Activated CD4-positive, alpha-beta T cell treated with anti-CD3 and anti-CD28 coated beads for 4 hours (primary cell): ENCODE measurements around the gene CSH1.
"Not testable (repeated sequence)": the region's sequence is repeated elsewhere in the genome, so short reads cannot be mapped to it uniquely, and the experiment has no call there.

Experiments
- DNase-seq, 2 donors: peaks; one replicate each; pipeline ENCODE4 v3.0.0-alpha.2; 2020

The CSH1 gene

DNA sequence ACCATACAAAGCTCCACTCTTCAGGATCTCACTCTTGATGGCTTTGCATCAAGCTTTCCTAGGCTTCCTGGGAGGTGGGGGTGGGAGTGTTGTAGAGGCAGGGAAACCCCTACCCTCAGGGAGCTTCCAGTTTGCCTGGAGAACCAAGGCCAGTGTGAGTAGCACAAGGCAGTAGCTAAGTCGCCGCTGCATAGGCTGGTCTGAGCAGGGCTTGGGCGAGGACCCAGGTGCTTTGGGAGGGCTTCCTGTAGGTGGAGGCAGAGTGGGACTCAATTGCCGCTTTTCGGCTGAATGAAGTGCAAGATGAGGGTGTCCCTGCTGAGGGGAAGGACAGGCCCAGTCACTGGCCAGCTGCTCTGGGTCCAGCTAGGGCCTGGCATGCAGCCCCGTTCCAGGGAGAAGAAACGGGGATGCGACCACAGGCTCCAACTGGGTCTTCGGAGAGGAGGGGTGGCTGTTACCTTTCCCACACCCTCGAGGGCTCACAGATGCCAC lies 31.8 kb upstream of the CSH1 start:
- DNase-seq, result no peak

DNA sequence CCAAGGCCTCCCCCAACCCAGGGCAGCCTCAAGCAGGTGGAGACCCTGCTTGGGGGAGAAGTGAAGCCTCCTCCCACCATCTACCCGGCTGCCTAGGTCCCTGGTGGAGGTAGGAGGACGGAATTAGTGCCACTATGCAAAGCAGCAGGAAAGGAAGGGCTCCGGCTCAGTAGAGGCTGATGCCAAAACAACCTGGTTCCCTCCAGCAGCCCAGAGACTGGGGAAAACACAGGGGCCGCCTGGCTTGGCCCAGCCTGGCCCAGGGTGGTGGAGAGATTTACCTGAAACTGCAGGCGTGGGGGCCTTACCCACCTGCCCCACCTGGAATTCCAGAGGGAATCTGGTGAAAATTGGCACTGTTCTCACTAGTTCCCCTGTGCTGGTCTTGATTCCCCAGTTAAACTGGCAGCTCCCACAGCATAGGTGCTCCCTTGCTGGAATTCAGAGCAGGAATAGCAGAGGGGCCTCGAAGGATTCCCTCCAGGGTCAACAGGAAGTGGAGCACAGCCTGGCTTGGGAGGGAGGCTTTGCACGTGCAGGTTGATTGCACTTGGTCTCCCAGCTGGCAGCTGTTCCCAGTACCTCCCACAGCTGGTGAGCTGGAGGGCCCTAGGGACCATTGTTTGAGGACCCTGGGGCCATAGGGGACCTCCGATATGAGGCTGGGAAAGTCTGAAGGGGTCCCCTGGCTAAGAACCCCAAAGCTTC lies 31.2 kb upstream of the CSH1 start:
- no peak for DNase-seq

DNA sequence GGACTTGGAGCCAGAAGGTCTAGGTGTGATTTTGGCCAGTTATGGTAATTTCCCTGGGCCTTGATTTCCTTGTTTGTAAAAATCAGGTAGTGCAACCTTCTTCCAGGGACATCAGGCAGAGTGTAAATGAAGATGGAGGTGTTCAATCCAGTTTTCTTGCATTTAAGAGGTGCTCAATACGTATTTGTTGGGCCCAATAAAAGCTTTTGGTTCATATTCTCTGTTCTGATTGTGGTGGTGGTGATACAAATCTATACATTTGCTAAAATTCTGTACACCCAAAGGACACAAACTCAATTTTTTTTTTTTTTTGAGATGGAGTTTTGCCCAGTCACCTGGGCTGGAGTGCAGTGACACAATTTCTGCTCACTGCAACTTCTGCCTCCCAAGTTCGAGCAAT lies 29.8 kb upstream of the CSH1 start:
- no peak for DNase-seq

DNA sequence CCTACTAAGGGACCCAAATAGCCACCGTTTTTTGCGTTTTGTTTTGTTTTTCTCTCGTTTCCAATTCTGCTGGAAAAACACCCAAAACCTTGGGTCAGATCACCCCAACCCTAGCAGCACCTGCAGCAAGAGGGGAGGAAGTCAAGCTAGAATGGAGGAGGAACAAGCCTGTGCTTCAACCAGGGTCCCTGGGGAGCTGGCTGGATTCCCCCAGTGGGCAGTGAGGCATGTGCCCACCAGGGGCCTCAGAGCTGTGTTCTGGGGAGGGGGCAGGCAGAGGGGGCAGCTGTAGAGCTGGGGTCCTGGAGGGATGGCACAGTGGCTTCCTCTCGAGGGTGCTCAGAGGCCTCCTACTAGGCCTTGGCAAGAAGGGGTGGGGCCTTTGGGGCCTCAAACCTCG lies 29.2 kb upstream of the CSH1 start:
- no peak for DNase-seq

DNA sequence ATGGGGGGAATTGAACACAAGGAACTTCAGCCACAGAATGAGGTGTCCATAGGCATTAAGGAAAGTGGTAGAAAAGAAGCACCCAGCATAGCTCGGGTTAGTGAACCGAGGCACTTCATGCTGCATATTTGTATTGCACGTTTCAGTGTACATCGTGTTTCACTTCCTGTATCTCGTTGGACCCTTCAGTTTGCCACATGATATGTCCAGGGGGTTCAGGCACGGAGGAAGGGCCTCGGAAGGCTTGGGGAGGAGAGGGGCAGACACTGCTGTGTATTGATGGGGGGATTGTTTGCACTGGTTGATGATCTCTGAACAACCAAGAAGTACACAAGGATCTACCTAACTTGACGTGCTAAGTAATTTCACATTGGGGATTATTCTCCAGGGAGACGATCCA lies 26.0 kb upstream of the CSH1 start:
- DNase-seq, result not testable (repeated sequence)

DNA sequence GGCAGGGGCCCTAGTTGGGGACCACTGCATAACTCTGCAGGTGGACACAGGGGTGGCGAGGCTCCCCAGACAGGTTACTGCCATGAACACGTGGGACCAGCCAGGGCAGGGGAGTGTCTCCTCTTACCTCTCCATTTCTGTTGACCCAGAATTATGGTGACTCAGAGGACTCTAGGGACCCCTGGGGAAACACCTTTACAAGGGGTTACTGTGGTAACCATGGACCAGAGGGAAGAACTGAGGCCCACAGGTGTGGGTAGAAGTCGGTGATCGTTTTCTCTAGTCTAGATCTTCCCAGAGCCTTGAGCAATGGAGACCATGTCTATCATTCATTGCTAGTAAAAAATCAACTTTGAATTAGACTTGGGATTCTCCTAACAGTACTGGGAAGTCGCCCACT lies 24.4 kb upstream of the CSH1 start:
- DNase-seq, result not testable (repeated sequence)

DNA sequence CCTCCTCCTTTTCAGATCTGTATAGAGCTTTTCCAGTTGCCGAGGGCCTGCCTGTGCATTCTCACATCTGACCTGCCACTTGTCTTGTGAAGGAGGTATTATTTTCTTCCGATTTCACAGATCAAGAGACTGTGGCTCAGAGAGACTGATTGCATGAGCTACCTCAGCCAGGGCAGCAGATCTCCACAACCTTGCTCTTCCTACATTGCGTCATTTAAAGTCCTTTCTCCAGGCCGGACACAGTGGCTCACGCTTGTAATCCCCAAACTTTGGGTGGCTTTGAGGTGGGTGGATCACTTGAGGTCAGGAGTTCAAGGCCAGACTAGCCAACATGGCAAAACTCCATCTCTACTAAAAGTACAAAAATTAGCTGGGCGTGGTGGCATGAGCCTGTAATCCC lies 23.7 kb upstream of the CSH1 start:
- DNase-seq, result not testable (repeated sequence)

DNA sequence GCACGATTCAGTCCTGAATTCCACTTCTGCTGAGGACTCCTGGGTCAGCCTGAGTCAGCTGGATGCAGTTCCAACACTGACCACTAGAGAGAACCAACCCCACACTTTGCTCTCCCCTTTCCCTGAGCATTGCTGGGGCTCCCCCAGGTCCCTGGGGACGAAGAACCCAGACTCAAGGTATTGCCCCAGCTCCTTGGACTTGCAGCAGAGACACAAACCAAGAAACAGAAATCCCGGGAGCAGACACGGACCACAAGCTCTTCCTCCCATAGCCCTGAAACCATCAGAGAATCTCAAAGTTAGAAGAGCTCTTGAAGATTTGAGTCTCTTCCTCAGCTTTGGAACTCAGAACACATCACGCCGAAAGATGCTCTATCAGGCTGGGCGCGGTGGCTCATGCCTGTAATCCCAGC lies 22.9 kb upstream of the CSH1 start:
- DNase-seq, result peak; percentile 67 to 82

DNA sequence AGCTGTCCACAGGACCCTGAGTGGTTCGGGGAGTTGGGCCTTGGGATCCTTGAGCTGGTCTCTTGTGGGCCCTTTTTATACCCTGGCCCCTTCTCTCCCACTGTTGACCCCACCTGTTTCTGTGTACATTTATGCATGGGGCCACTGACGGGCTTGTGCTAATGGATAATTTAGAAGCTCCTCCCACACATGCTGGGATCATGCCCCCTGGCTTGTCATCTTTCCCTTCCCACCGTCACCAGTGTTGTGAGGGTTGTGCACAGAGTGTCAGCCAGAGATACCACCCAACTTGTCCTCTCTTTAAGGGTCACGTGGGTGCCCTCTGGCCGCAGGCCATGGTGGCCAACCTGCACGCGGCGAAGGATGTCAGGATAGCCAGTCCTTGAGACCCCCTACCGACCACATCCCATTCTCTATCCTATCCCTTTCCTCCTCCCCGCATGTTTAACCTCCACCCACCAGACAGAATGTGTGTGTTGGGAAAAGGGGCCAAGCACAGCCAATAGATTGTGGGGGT lies 22.5 kb upstream of the CSH1 start, which contains the start of gene GH1:
Gene GH1 (minus strand): TSS at position 51 of the 517 bp plus-strand sequence. CDS start 63 bp downstream, outside the sequence.
- DNase-seq, result not testable (repeated sequence)

DNA sequence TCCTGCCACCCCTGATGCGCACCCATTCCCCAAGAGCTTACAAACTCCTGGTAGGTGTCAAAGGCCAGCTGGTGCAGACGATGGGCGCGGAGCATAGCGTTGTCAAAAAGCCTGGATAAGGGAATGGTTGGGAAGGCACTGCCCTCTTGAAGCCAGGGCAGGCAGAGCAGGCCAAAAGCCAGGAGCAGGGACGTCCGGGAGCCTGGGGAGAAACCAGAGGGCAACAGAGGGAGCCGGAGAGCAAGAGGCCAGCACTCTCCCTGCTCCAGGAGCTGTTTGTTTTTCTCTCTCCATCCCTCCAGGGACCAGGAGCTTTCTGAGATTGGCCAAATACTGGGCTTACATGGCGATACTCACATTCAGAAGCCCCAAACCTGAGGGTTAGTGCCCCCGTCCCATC lies 21.9 kb upstream of the CSH1 start:
- DNase-seq, result no peak

DNA sequence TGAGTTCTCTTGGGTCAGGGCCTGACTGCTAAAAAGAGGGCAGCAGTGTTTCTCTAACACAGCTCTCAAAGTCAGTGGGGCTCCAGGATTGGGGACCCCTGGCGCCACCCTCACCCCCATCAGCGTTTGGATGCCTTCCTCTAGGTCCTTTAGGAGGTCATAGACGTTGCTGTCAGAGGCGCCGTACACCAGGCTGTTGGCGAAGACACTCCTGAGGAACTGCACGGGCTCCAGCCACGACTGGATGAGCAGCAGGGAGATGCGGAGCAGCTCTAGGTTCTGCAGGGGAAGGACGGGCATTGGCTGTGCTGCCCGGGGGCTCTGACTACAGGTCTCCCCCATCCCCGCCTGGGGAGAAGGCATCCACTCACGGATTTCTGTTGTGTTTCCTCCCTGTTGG lies 21.3 kb upstream of the CSH1 start:
- no peak for DNase-seq

DNA sequence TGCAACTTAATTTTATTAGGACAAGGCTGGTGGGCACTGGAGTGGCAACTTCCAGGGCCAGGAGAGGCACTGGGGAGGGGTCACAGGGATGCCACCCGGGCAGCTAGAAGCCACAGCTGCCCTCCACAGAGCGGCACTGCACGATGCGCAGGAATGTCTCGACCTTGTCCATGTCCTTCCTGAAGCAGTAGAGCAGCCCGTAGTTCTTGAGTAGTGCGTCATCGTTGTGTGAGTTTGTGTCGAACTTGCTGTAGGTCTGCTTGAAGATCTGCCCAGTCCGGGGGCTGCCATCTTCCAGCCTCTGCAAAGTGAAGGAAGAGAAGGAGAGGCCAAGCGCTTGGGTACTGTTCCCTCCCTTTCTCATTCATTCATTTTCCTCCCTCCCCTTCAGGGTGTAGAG lies 20.8 kb upstream of the CSH1 start:
- DNase-seq, result not testable (repeated sequence)

DNA sequence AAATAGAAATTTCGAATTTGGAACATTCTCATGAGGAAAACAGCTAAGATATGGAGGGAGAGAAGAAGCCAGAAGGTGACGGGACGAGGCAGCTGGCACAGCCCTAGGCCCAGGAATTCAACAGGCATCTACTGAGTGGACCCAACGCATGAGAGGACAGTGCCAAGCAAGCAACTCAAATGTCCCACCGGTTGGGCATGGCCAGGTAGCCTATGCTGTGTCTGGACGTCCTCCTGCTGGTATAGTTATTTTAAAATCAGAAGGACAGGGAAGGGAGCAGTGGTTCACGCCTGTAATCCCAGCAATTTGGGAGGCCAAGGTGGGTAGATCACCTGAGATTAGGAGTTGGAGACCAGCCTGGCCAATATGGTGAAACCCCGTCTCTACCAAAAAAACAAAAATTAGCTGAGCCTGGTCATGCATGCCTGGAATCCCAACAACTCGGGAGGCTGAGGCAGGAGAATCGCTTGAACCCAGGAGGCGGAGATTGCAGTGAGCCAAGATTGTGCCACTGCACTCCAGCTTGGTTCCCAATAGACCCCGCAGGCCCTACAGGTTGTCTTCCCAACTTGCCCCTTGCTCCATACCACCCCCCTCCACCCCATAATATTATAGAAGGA lies 20.3 kb upstream of the CSH1 start:
- no peak for DNase-seq

DNA sequence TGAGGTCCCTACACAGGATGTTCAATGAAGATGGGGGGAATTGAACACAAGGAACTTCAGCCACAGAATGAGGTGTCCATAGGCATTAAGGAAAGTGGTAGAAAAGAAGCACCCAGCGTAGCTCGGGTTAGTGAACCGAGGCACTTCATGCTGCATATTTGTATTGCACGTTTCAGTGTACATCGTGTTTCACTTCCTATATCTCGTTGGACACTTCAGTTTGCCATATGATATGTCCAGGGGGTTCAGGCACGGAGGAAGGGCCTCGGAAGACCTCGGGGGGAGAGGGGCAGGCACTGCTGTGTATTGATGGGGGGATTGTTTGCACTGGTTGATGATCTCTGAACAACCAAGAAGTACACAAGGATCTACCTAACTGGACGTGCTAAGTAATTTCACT lies 19.4 kb upstream of the CSH1 start:
- DNase-seq, result not testable (repeated sequence)

DNA sequence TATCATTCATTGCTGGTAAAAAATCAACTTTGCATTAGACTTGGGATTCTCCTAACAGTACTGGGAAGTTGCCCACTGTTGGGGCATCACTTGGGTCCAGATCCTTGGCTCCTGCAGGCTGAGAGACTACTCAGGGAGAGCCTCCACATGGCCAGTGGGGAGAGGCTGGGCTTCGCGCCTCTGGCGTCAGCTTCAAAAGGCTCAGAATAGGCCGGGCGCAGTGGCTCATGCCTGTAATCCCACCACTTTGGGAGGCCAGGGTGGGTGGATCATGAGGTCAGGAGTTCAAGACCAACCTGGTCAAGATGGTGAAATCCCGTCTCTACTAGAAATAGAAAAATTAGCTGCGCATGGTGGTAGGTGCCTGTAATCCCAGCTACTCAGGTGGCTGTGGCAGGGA lies 18.1 kb upstream of the CSH1 start:
- DNase-seq, result no peak

DNA sequence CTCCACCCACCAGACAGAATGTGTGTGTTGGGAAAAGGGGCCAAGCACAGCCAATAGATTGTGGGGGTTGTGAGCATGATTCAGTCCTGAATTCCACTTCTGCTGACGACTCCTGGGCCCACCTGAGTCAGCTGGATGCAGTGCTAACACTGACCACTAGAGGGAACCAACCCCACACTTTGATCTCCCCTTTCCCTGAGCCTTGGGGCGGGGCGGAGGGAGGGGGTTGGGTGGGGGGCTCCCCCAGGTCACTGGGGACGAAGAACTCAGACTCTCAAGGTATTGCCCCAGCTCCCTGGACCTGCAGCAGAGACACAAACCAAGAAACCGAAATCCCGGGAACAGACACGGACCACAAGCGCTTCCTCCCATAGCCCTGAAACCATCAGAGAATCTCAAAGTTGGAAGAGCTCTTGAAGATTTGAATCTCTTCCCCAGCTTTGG lies 15.3 kb upstream of the CSH1 start:
- peak; percentile 51 to 67 for DNase-seq

DNA sequence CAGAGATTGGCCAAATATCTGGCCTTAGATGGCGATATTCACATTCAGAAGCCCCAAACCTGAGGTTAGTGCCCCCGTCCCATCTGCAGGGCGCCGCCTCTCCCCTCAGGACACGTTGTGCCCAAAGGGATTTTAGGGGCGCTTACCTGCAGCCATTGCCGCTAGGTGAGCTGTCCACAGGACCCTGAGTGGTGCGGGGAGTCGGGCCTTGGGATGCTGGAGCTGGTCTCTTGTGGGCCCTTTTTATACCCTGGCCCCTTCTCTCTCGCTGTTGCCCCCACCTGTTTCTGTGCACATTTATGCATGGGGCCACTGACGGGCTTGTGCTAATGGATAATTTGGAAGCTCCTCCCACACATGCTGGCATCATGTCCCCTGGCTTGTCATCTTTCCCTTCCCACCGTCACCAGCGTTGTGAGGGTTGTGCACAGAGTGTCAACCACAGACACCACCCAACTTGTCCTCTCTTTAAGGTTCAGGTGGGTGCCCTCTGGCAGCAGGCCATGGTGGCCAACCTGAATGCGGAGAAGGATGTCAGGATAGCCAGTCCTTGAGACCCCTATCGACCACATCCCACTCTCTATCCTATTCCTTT lies 14.8 kb upstream of the CSH1 start, which contains the start of gene CSHL1:
Gene CSHL1 (minus strand): TSS at position 218 of the 595 bp plus-strand sequence. CDS start 62 bp downstream, at position 156.
- DNase-seq, result no peak

DNA sequence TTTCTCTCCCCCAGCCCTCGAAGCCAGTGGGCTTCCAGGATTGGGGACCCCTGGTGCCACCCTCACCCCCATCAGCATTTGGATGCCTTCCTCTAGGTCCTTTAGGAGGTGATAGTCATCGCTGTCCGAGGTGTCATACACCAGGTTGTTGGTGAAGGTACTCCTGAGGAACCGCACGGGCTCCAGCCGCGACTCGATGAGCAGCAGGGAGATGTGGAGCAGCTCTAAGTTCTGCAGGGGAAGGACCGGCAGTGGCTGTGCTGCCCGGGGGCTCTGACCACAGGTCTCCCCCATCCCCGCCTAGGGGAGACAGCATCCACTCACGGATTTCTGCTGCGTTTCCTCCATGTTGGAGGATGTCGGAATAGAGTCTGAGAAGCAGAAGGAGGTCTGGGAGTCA lies 13.7 kb upstream of the CSH1 start:
- DNase-seq, result no peak

DNA sequence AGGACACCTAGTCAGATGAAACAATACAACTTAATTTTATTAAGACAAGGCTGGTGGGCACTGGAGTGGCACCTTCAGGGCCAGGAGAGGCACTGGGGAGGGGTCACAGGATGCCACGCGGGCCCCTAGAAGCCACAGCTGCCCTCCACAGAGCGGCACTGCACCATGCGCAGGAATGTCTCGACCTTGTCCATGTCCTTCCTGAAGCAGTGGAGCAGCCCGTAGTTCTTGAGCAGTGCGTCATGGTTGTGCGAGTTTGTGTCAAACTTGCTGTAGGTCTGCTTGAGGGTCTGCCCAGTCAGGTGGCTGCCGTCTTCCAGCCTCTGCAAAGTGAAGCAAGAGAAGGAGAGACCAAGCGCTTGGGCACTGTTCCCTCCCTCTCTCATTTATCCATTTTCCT lies 13.2 kb upstream of the CSH1 start:
- DNase-seq, result not testable (repeated sequence)

DNA sequence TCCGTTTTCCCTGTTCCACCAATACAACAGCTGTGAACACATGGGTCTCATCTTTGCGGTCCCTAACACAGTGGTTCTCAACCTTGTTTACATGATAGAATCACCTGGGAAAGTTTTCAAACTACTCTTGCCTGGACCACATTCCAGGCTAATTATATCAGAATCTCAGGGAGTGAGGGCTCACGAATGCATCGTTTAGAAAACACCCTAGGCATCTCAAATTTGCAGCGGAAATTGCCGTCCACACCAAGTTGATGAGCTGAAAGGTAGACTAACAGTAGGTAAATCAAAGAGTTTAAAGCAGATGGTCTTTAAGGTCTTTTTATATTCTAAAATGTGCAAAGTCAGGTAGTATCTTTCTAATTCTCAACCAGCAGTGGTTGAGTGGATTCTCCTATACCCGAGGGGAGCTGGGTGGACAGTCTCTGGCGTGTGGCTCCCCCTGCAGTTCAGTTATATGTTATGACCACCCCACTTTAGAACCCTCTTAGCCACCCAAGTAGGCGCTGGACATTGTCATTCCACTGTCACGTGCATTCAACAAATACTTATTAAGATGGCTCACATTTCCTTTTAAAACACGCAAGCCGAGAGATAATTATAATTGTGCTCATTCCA lies 10.9 kb upstream of the CSH1 start:
- DNase-seq, result not testable (repeated sequence)

DNA sequence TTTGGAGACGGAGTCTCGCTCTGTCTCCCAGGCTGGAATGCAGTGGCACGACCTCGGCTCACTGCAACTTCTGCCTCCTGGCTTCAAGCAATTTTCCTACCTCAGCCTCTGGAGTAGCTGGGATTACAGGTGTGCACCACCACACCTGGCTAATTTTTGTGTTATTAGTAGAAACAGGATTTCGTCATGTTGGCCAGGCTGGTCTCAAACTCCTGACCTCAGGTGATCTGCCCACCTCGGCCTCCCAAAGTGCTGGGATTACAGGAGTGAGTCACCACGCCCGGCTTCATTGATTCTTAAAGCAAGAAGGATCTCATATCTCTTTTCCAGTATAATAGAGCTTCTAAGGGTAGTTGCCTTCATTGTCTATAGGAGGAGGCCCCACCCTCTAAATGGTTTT lies 8.4 kb upstream of the CSH1 start:
- DNase-seq, result not testable (repeated sequence)

DNA sequence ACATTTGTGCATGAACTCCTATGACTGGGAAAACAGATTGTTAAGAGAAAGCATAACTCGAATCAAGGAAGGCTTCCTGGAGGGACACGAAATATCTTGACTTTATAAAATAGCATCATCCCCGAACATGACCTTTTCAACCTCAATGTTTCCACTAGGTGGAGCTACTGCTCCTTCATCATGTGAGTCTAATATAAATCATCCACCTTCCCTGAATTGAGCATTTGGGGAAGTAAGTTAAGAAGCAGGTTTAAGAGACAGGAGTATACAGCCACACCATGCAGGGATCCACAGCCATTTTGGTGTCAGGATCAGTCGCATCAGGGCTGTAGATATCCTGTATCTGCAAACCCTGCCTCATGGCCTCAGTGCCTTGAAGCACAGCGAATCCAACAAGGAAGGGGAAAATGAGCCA lies 7.4 kb upstream of the CSH1 start:
- DNase-seq, result peak in 1 of 2 donors; percentile 49

DNA sequence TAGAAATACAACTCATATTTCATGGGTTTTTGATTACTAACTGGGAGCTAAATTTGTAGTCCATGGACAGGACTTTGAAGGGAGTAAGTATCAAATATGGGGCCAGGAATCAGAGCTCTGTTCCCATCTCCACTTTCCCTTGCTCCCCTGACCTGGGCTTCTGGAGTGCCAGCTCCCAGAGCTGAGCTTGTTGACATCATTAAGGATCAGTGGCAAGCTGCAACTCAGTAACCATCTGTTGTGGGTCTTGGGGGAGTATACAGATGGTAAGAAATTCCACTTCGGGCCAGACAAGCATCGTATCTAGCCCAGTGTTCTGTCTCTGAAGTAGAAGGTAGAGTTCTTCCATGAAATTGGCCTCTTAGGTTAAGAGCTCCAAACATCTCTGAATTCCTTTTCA lies 5.6 kb upstream of the CSH1 start:
- DNase-seq, result not testable (repeated sequence)
